Body of pancreas (tissue), 4 donors: ENCODE data around the gene VMP1.

Experiments used
- CTCF ChIP-seq, 7 experiments: fragments of 450-650 bp in 4 of 7; fragments of 200-600 bp in 3 of 7; sonication (generic) in 3 of 7; IDR thresholded peaks; one replicate each; pipeline ENCODE4 v1.5.1; 2016 to 2019; ENCODE audit warnings: antibody characterized with exemption in 7 of 7
- POLR2A ChIP-seq, 3 donors: fragments of 450-650 bp; IDR thresholded peaks; one replicate each; pipeline ENCODE4 v1.6.1; 2016; ENCODE audit warnings: antibody characterized with exemption in 3 of 3, mild to moderate bottlenecking in 2 of 3

DNA sequence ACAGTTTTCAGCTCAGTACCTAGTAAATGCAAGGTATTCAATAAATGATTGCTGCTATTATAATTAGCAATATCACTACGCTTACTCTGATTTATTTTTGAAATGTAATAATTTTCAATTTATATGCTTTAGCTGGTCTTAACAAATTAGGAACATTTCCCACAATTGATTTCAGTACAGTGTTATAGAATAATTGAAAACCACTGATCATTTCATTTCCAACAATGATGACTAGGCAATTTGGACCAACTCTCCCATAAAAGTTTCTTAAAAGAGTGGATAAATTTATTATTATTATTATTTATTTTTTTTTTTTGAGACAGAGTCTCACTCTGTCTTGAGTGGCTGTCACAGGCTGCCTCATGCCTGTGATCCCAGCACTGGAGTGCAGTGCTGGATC is 41.1 kb downstream of the VMP1 start:
- TF ChIP-seq CTCF (IDR thresholded peaks at IDR 0.05), result no peak
- no peak for TF ChIP-seq POLR2A (IDR thresholded peaks at IDR 0.05)
